A673 (cell line): ENCODE data around the gene CNOT3.
"Not testable (repeated sequence)": the region's sequence is repeated elsewhere in the genome, so short reads cannot be mapped to it uniquely, and the experiment has no call there.

Experiments
- EZH2 ChIP-seq: fragments of 200-600 bp; sonication (generic); IDR thresholded peaks from 2 replicates; pipeline ENCODE4 v1.6.1; 2017; ENCODE audit warnings: borderline replicate concordance, low read depth, mild to moderate bottlenecking, mixed read lengths, antibody characterized with exemption, low read length; ENCODE audit not compliant: poor library complexity, severe bottlenecking
- TF ChIP-seq, protein P1 (sequence below): fragments of 300-800, 200-600 bp; sonication (generic); conservative IDR thresholded peaks from 2 replicates; pipeline ENCODE4 v1.5.1; 2017; ENCODE audit warnings: low read depth, mild to moderate bottlenecking, antibody characterized with exemption, low read length, moderate library complexity, mixed read lengths

DNA sequence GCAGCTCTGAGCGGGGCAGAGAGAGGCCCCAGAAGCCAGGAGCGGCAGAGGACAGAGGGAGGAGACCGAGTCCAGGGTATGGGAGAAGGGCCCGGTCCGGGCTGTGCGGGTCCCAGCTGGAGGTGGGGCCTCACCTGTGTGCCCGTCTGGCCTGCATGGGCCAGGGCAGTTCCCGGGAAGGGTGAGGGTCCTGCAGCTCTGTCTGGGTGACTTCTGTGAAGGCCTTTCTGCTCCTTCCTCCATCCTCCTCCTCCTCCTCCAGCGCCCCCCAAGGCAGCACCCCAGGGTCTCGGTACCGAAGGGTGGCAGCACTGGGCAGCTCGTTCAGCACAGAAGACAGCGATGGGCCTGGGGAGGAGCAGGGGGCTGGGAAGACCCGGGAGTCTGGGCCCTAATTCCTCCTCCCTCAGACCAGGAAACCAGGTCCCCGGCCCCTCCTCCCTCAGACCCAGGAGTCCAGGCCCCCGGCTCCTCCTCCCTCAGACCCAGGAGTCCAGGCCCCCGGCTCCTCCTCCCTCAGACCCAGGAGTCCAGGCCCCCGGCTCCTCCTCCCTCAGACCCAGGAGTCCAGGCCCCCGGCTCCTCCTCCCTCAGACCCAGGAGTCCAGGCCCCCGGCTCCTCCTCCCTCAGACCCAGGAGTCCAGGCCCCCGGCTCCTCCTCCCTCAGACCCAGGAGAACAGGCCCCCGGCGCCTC lies 34.3 kb downstream of the CNOT3 start:
- TF ChIP-seq, protein P1, sequence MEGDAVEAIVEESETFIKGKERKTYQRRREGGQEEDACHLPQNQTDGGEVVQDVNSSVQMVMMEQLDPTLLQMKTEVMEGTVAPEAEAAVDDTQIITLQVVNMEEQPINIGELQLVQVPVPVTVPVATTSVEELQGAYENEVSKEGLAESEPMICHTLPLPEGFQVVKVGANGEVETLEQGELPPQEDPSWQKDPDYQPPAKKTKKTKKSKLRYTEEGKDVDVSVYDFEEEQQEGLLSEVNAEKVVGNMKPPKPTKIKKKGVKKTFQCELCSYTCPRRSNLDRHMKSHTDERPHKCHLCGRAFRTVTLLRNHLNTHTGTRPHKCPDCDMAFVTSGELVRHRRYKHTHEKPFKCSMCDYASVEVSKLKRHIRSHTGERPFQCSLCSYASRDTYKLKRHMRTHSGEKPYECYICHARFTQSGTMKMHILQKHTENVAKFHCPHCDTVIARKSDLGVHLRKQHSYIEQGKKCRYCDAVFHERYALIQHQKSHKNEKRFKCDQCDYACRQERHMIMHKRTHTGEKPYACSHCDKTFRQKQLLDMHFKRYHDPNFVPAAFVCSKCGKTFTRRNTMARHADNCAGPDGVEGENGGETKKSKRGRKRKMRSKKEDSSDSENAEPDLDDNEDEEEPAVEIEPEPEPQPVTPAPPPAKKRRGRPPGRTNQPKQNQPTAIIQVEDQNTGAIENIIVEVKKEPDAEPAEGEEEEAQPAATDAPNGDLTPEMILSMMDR, result not testable (repeated sequence)
- TF ChIP-seq EZH2, result not testable (repeated sequence)
